BJ (cell line): ENCODE results near the gene USP3. TPM values are rescaled to one million over a fixed set of nuclear protein-coding genes. Genes with fewer than 3 reads are reported as not detected.

Source experiments
- CTCF ChIA-PET: fragments of 350-600 bp; formaldehyde crosslinking; extraction: SDS; loops from one replicate; lab custom pipeline; 2021; ENCODE audit warnings: antibody characterized with exemption, inconsistent platforms; lab: Yijun Ruan, JAX
- POLR2A ChIA-PET: fragments of 300-600 bp; sonication (Branson Sonifier 250); formaldehyde crosslinking; extraction: SDS; loops from one replicate; lab custom pipeline; 2021; ENCODE audit warnings: antibody characterized with exemption; lab: Charles Lee
- DNase-seq: peaks from one replicate; pipeline ENCODE4 v3.0.0-alpha.2; 2011; ENCODE audit warnings: low read depth
- H3K27me3 ChIP-seq: 2 replicates; pipeline ENCODE4 v1.6.0; 2011; ENCODE audit warnings: low read length; ENCODE audit not compliant: control insufficient read depth, insufficient read depth
- H3K36me3 ChIP-seq: 2 replicates; pipeline ENCODE4 v1.5.1; 2011; ENCODE audit warnings: low read length; ENCODE audit not compliant: control insufficient read depth, insufficient read depth
- H3K4me3 ChIP-seq: 2 replicates; pipeline ENCODE4 v1.5.1; 2011; ENCODE audit warnings: low read depth, mild to moderate bottlenecking, control low read depth, low read length
- CTCF ChIP-seq: IDR thresholded peaks from 2 replicates; pipeline ENCODE4 v1.5.1; 2011; ENCODE audit warnings: low read depth, mild to moderate bottlenecking, control low read depth, inconsistent platforms, low read length, moderate library complexity; ENCODE audit not compliant: insufficient read depth
- polyA plus RNA-seq: library from polyadenylated mRNA; depleted of rRNA; stranded (reverse); fragments of >200 nt; gene quantifications from 2 replicates; pipeline ENCODE4 v1.2.3, GENCODE V29; 2011

Gene USP3
- polyA plus RNA-seq, 1 experiment: 13.3 TPM

DNA sequence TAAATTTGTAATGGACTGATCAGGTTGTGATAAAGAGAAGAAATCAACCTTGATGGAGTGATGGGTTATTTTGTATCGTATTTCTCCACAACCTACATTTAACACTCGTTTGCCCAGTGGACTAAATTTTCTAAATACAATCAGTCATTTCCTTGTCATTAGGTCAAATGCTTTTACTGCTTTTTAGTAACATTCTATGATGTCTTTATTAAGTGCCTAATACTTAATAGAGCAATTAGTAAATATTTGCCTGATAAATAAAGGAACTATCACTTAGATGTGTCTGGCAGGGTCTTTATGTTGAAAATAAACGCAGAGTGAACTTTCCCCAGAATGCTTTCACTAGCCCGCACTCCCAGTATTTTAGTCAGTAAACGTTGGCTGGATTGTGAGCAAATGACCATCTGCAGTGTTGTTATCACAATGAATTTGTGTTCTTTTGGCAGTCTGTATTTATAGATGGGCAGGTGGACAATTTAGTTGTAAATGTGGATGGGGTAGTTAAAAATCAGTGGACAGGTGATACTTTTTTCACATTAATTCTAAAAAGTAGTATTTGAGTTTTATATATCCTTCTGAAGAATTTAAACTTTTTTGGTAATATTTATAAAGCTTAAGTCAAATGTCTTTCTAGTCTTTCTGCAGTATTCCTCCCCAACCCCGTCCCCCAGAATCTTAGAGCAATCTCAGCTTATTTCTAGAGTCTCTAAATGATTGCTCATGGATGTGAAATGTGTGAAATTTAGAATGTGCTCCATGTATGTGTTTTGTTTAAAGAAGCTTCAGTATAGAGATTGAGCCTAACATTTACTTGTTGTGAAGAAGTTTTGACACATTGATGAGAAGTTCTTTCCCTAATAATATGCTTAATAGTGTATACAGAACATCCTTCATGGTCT is 4.9 kb downstream of the USP3 start:
- DNase-seq: no peak
- POLR2A ChIA-PET: interaction anchor here (1.0 kb wide), 1 partner anchor 44 kb away, joined by 3 read pairs; no protein-coding TSS in a partner anchor
- Histone ChIP-seq H3K4me3 (no peak overlapping the region), H3K36me3 (no peaks in the 10 kb centered on the region), H3K27me3 (no peaks in the 10 kb centered on the region)
- no peak for TF ChIP-seq CTCF
- CTCF ChIA-PET: interaction anchor here (0.9 to 1.8 kb wide), 6 partner anchors 9 to 558 kb away, joined by 3 to 4 read pairs (median 4); no protein-coding TSS in a partner anchor

- CTCF ChIA-PET: interaction anchor here (0.6 to 1.8 kb wide), 6 partner anchors 9 to 557 kb away, joined by 3 to 4 read pairs (median 4); no protein-coding TSS in a partner anchor
- H3K4me3 ChIP-seq: no peak overlapping the region
- DNase-seq: no peak
Measured at GRCh38 chr15:63509955-63510940, 5.9 kb downstream of the USP3 start.

DNA sequence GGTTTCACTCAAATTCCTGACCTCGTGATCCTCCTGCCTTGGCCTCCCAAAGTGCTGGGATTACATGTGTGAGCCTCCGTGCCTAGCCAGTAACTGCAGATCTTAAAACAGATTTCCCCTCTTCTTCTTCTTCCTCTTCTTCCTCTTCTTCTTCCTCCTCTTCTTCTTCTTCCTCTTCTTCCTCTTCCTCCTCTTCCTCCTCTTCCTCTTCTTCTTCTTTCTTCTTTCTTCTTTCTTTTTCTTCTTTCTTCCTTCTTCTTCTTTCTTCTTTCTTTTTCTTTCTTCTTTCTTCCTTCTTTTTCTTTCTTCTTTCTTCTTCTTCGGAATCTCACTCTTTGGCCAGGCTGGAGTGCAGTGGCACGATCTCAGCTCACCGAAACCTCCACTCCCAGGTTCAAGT is 7.8 kb downstream of the USP3 start:
- Histone ChIP-seq H3K4me3 (no peak overlapping the region), H3K36me3 (no peaks in the 10 kb centered on the region), H3K27me3 (no peaks in the 10 kb centered on the region)
- ChIA-PET CTCF (no interaction called here), POLR2A (interaction anchor here (0.8 kb wide), 1 partner anchor 557 kb away, joined by 16 read pairs; no protein-coding TSS in a partner anchor)
- DNase-seq: no peak
- no peak for TF ChIP-seq CTCF

More at GRCh38 chr15:63509955-63510940, 5.9 kb downstream of the USP3 start:
- Histone ChIP-seq H3K36me3 (no peaks in the 10 kb centered on the region), H3K27me3 (no peaks in the 10 kb centered on the region)
- POLR2A ChIA-PET: no interaction called here
- TF ChIP-seq CTCF: no peak

DNA sequence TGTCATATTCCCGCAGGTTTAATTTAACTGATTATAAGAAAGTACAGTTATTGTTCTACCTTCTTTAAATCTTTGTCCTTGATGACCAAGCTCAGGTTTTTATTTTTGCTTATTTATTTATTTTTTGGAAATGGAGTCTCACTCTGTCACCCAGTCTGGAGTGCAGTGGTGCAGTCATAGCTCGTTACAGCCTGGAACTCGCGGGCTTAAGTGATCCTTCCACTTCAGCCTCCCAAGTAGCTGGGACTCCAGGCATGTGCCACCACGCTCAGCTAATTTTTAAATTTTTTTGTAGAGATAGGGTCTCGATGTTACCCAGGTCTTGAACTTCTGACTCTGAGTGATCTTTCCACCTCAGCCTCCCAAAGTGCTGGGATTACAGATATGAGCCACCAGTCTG is 8.9 kb downstream of the USP3 start:
- H3K4me3 ChIP-seq: no peak overlapping the region
- CTCF ChIA-PET: interaction anchor here (1.1 kb wide), 2 partner anchors 8 kb away, joined by 3 to 4 read pairs; no protein-coding TSS in a partner anchor
- no peak for DNase-seq
- H3K36me3 ChIP-seq: no peaks in the 10 kb centered on the region
- no peaks in the 10 kb centered on the region for H3K27me3 ChIP-seq
- TF ChIP-seq CTCF: no peak
- POLR2A ChIA-PET: no interaction called here
